SIG-M5 (cell line): ENCODE results near the gene HNRNPC.
"Not testable (repeated sequence)": the region's sequence is repeated elsewhere in the genome, so short reads cannot be mapped to it uniquely, and the experiment has no call there.

Source experiments
- DNase-seq: peaks from one replicate; lab custom pipeline; 2025; lab: John Stamatoyannopoulos, UW

Gene HNRNPC

GRCh38 chr14:21244544-21244943 lies 24.7 kb downstream of the HNRNPC start:
- DNase-seq: no peak

GRCh38 chr14:21241218-21241819 lies 27.9 kb downstream of the HNRNPC start:
- no peak for DNase-seq

DNA sequence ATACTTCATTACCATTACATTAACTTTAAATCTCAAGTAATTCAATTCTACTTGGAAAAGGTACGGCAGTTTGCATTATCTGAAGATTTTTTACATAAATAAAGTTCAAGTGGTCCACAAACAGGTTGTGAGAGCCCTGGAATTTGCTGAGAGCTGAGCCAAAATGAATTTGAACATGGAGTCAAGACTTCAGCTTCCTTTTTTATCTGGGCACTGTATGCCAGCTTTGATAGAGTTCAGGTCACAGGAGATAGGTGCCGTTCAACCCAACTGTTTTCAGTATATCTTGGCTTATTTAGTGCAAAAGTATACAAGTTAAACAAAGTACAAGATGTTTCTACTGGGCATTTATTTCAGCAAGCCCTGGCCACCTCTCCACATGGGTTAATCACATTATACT lies 28.8 kb downstream of the HNRNPC start:
- DNase-seq: no peak

- no peak for DNase-seq
Observed at GRCh38 chr14:21238823-21239518, 30.3 kb downstream of the HNRNPC start.

DNA sequence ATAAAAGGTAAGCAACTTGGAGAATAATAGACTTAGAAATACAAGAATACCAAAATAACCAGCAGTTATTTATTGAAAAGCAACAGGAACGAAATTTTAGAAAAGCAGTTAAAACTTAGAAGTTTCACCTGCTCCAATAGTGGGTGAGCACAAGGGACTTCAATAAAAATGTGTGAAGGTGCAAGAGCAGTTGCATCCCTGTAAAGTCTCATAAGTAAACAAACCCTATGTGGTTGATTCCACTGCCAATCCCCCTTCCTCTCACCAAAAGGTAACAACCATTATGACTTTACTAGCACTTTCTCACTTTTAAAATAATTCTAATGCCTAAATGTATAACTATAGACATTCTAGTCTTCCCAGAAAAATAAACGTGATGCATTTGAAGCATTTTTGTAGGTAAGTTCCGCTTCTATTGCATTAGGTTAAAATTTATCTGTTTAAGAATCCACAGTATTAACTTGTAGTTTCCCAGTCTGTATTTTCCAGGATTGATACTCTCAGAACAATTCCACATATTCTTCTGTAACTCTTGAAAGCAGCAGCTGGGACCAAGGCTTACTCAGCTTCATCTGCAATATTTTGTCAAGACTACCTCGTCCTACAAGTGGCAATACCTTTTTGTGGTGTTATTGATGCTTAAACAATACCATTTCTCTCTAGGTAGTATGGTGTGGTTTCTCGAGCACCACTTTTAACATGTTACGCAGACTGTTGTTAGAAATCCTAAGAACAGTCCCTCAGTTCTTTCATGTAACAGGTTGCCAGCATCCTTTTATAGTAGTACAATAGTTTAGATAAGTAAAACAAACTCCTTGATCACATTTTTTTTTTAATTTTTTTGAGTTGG lies 32.1 kb downstream of the HNRNPC start:
- no peak for DNase-seq

GRCh38 chr14:21234112-21234511 lies 35.1 kb downstream of the HNRNPC start:
- DNase-seq: no peak

DNA sequence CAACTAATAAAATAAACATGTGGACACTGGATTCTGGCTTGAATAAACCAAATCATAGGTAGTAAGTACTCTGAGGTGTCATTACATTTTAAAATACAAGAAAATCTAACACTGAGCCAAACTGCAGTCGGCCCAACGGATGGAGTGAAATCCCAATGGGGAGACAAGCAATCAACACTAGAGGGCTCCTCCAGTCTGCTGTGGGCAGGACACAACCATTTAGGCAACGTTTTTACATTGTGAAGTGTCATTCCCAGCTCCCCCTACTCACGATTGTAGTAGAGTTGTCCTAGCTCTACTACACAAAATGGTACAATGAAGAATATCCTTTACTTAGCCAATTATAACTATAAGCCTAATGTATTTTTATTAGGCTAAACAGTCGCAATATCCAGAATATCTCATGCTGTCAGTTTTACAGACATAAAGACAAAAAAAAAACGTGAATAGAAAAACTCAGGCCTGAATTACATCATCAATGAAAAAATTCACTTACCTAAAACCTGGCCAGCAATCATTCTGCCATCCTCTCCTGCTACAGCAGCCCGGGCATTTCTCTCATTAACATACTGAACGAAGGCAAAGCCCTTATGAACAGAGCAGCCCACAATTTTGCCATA lies 35.7 kb downstream of the HNRNPC start:
- no peak for DNase-seq

- DNase-seq: no peak
Observed at GRCh38 chr14:21231020-21231652, 38.1 kb downstream of the HNRNPC start.

DNA sequence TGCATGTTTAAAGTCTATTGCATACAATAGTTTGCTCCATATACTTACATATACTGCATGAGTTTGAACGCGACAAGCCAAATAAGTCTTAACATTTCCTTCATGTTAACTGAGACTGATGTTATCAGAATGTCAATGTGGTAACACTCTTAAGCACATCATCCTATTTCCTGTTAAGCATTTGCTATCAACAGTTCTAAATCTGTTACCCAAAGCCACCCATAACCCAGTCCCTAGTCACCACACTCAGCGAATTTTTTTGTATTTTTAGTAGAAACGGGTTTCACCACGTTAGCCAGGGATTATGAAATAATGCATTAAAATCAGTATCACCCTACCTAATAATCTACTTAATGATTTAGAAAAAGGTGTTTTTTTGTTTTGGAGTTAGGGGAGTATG lies 39.4 kb downstream of the HNRNPC start:
- no peak for DNase-seq

GRCh38 chr14:21227981-21228380 lies 41.3 kb downstream of the HNRNPC start:
- no peak for DNase-seq

GRCh38 chr14:21227150-21227549 lies 42.1 kb downstream of the HNRNPC start:
- DNase-seq: no peak

GRCh38 chr14:21226467-21226866 lies 42.8 kb downstream of the HNRNPC start:
- no peak for DNase-seq

GRCh38 chr14:21225164-21225563 lies 44.1 kb downstream of the HNRNPC start:
- DNase-seq: not testable (repeated sequence)

DNA sequence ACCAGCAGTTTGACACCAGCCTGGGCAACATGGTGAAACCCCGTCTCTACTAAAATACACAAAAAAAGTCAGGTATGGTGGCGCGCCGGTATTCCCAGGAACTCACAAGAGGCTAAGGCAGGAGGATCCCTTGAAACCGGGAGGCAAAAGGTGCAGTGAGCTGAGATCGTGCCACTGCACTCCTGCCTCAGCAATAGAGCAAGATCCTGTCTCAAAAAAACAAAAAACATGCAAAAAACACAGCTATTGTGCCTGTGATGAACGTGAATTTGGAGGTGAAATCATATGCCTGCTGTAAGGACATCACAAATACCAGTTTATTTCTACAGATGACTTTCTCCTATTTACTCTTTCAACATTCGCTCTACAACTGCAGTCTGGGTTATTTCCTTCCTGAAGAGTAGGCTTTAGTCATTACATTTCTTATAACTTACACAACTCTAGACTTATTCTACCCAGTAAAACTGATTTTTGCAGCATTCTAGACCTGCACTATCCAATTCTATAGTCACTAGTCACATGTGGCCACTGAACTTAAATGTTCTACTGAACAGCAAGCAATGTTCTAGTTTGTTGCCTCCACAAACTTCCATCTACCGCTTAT lies 48.3 kb downstream of the HNRNPC start:
- DNase-seq: no peak

- no peak for DNase-seq
Observed at GRCh38 chr14:21219561-21220111, 49.6 kb downstream of the HNRNPC start.

GRCh38 chr14:21219120-21219519 lies 50.1 kb downstream of the HNRNPC start:
- DNase-seq: no peak

DNA sequence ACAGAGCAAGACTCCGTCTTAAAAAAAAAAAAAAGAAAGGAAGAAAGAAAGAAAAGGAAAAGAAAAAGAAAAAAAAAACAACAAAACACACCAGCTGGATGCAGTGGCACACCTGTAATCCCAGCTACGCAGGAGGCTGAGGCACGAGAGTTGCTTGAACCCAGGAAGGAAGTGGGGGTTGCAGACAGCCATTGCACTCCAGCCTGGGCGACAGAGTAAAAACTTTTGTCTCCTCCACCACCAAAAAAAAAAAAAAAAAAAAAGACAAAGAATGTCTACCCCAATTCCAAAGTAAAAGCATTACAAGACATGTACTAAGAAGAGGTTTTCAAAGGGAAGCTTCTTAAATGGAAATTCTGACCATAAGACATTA lies 53.4 kb downstream of the HNRNPC start:
- DNase-seq: no peak

DNA sequence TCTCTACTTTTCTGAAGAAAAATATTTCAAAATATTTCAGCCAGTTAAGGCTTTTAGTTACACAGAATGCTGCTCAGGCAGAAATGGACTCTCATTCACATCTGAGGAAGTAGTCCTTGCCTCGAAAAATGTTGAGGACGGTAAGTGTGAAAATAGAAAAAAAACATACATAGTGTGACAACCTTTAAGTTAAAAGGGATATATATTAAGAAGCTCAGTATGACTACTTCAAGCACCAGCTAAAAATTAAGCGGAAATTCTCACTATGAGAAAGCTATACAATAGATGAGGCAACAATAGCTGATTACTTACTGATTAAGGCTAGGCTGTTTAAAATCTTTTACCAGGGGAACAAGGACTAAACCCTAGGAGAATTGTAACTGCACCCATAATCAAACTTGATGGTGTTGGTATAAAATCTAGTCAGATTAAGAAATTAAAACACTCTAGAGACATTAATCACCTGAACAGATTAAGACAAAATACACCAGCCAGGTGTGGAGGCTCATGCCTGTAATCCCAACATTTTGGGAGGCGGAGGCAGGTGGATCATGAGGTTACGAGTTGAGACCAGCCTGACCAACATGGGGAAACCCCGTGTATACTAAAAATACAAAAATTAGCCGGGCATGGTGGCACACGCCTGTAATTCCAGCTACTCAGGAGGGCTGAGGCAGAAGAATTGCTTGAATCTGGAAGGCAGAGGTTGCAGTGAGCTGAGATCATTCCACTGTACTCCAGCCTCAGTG lies 53.9 kb downstream of the HNRNPC start:
- DNase-seq: no peak

- DNase-seq: no peak
Observed at GRCh38 chr14:21213652-21214051, 55.6 kb downstream of the HNRNPC start.

- DNase-seq: not testable (repeated sequence)
Observed at GRCh38 chr14:21212824-21213223, 56.4 kb downstream of the HNRNPC start.

DNA sequence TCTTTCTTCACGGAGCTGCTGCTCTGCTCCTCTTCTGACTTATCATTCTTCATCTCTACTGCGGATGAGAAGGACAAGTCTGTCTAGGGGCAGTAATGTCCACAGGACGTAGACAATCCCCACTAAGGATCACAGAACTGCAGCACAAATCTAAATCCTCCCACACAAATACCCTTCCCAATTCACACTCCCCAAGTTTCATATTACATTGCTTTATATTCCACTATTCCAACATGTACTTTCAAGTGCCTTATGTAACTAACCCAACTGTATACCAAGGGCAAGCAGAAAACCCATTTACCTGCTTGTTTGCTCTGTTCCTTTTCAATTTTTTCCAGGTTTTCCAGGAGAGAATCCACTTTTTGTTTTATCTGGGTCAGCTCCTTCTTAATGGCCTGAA lies 57.7 kb downstream of the HNRNPC start:
- no peak for DNase-seq
